Fibroblast of lung (primary cell): Measurements from ENCODE around the gene SLC4A5.

Source experiments
- CTCF ChIP-seq, 2 donors: IDR thresholded peaks in 1 of 2; conservative IDR thresholded peaks in 1 of 2; 1 replicate in 1 of 2; 2 replicates in 1 of 2; pipeline ENCODE4 v1.5.1; 2011 to 2012; ENCODE audit warnings: low read length in 2 of 2, control low read depth in 1 of 2, inconsistent platforms in 1 of 2, low read depth in 1 of 2, mild to moderate bottlenecking in 1 of 2
- EZH2 ChIP-seq: IDR thresholded peaks from 2 replicates; pipeline ENCODE4 v1.5.1; 2012; ENCODE audit warnings: low read length, control low read depth, mild to moderate bottlenecking; ENCODE audit errors: missing control alignments

DNA sequence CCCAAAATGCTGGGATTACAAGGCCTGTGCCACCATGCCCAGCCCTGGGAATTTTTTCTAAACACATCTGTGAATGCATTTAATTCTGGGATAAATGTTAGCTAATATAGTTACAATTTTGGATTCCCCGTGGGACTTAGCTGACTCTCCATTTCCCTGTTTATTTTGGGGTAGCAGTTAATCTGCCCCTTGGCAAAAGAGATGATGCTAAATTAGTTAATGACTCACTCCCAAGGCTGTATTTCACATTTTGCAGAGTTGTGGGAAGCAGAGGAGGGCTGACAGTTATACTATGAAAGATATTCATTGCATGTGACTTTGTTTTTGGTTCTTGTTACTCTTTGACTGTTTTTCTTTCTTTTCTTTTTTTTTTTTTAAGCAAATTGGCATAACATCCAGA is 141.6 kb downstream of the SLC4A5 start:
- TF ChIP-seq CTCF (conservative IDR thresholded peaks at IDR 0.05 in 1 of 2, IDR thresholded peaks at IDR 0.05 in 1 of 2; ENCODE audit: low read depth in 1 of 2, low read length in 2 of 2) (no peak), EZH2 (no peak)
